Liver (tissue), 9 donors: ENCODE measurements around the gene HS1BP3. TPM values are rescaled to one million over a fixed set of nuclear protein-coding genes. Genes with fewer than 3 reads are reported as not detected.

Experiments
- DNase-seq: peaks from one replicate; pipeline ENCODE4 v3.0.0-alpha.2; 2017; ENCODE audit warnings: low spot score
- H3K27ac ChIP-seq, 2 donors: one replicate each; pipeline ENCODE4 v1.7.0; 2013; ENCODE audit warnings: inconsistent platforms in 2 of 2, low read length in 2 of 2, control low read depth in 1 of 2, low read depth in 1 of 2, mild to moderate bottlenecking in 1 of 2
- H3K27me3 ChIP-seq, 4 donors: one replicate each; pipeline versions ENCODE4 v1.6.1 to v1.7.0; 2013; ENCODE audit warnings: low read length in 3 of 4, inconsistent platforms in 1 of 4, mild to moderate bottlenecking in 1 of 4, moderate library complexity in 1 of 4; ENCODE audit not compliant: control insufficient read depth in 4 of 4, insufficient read depth in 4 of 4
- H3K36me3 ChIP-seq, 4 donors: one replicate each; pipeline versions ENCODE4 v1.6.1 to v1.7.0; 2013; ENCODE audit warnings: low read length in 3 of 4, mild to moderate bottlenecking in 3 of 4, low read depth in 1 of 4, moderate library complexity in 1 of 4; ENCODE audit not compliant: control insufficient read depth in 4 of 4, insufficient read depth in 3 of 4
- H3K4me1 ChIP-seq, 4 donors: one replicate each; pipeline versions ENCODE4 v1.6.1 to v1.7.0; 2013; ENCODE audit warnings: low read length in 3 of 4, mild to moderate bottlenecking in 3 of 4, moderate library complexity in 1 of 4; ENCODE audit not compliant: control insufficient read depth in 4 of 4, insufficient read depth in 4 of 4
- H3K4me3 ChIP-seq, 3 donors: one replicate each; pipeline versions ENCODE4 v1.6.1 to v1.7.0; 2013; ENCODE audit warnings: low read length in 3 of 3, control low read depth in 1 of 3, low read depth in 1 of 3, mild to moderate bottlenecking in 1 of 3
- H3K9ac ChIP-seq, 2 donors: one replicate each; pipeline ENCODE4 v1.7.0; 2013; ENCODE audit warnings: low read length in 2 of 2, mild to moderate bottlenecking in 2 of 2, moderate library complexity in 2 of 2, control low read depth in 1 of 2, low read depth in 1 of 2
- H3K9me3 ChIP-seq, 4 donors: one replicate each; pipeline versions ENCODE4 v1.6.1 to v1.7.0; 2013; ENCODE audit warnings: low read length in 3 of 4; ENCODE audit not compliant: control insufficient read depth in 4 of 4
- EGR1 ChIP-seq, 2 donors: IDR thresholded peaks; 2 replicates each; pipeline ENCODE4 v1.6.1; 2016 to 2018; ENCODE audit warnings: antibody characterized with exemption in 2 of 2, low read depth in 2 of 2
- FOXA1 ChIP-seq: IDR thresholded peaks from 2 replicates; pipeline ENCODE4 v1.6.1; 2016; ENCODE audit warnings: antibody characterized with exemption
- FOXA2 ChIP-seq: IDR thresholded peaks from 2 replicates; pipeline ENCODE4 v1.6.1; 2016; ENCODE audit warnings: antibody characterized with exemption
- GABPA ChIP-seq, 2 donors: IDR thresholded peaks in 1 of 2; conservative IDR thresholded peaks in 1 of 2; 2 replicates each; pipeline ENCODE4 v1.6.1; 2016; ENCODE audit warnings: antibody characterized with exemption in 2 of 2, mild to moderate bottlenecking in 1 of 2, moderate library complexity in 1 of 2
- HNF4A ChIP-seq, 2 donors: conservative IDR thresholded peaks; 2 replicates each; pipeline ENCODE4 v1.6.1; 2016; ENCODE audit warnings: antibody characterized with exemption in 2 of 2, mild to moderate bottlenecking in 2 of 2
- HNF4G ChIP-seq: IDR thresholded peaks from 2 replicates; pipeline ENCODE4 v1.6.1; 2016; ENCODE audit warnings: antibody characterized with exemption
- JUND ChIP-seq, 2 donors: IDR thresholded peaks; 2 replicates each; pipeline ENCODE4 v1.6.1; 2016; ENCODE audit warnings: antibody characterized with exemption in 2 of 2
- MAX ChIP-seq: IDR thresholded peaks from 2 replicates; pipeline ENCODE4 v1.6.1; 2016; ENCODE audit warnings: antibody characterized with exemption
- NR2F2 ChIP-seq: IDR thresholded peaks from 2 replicates; pipeline ENCODE4 v1.6.1; 2016; ENCODE audit warnings: antibody characterized with exemption
- RAD21 ChIP-seq, 2 donors: IDR thresholded peaks; 2 replicates each; pipeline ENCODE4 v1.6.1; 2016; ENCODE audit warnings: antibody characterized with exemption in 2 of 2, mild to moderate bottlenecking in 2 of 2
- REST ChIP-seq: IDR thresholded peaks from 2 replicates; pipeline ENCODE4 v1.6.1; 2016; ENCODE audit warnings: antibody characterized with exemption, mild to moderate bottlenecking
- RXRA ChIP-seq, 2 donors: IDR thresholded peaks; 2 replicates each; pipeline ENCODE4 v1.6.1; 2017 to 2018; ENCODE audit warnings: antibody characterized with exemption in 2 of 2, mild to moderate bottlenecking in 1 of 2
- SP1 ChIP-seq: IDR thresholded peaks from 2 replicates; pipeline ENCODE4 v1.6.1; 2018; ENCODE audit warnings: antibody characterized with exemption, mild to moderate bottlenecking
- TAF1 ChIP-seq: conservative IDR thresholded peaks from 2 replicates; pipeline ENCODE4 v1.6.1; 2016; ENCODE audit warnings: antibody characterized with exemption, mild to moderate bottlenecking
- YY1 ChIP-seq: IDR thresholded peaks from 2 replicates; pipeline ENCODE4 v1.6.1; 2016; ENCODE audit warnings: antibody characterized with exemption, mild to moderate bottlenecking
- ZBTB33 ChIP-seq: IDR thresholded peaks from 2 replicates; pipeline ENCODE4 v1.6.1; 2016; ENCODE audit warnings: antibody characterized with exemption
- WGBS: extraction: QIAGEN DNeasy Blood & Tissue Kit; methylation state at CpG from one replicate; pipeline ENCODE4 v1.1.7; 2013; 5-methylcytosine and 5-hydroxymethylcytosine counted together
- polyA plus RNA-seq, 2 donors: library from polyadenylated mRNA; stranded (reverse) in 1 of 2; unstranded in 1 of 2; fragments of 200-250 nt in 1 of 2; fragments of >200 nt in 1 of 2; fragmentation: Nextera tagmentation in 1 of 2; extraction: Ambion mirVana in 1 of 2; gene quantifications; one replicate each; pipeline versions ENCODE4 v1.2.1 to v1.2.3, GENCODE V29; 2013 to 2015
- total RNA-seq, 2 donors: library from RNA; depleted of rRNA; stranded (reverse); fragments of >200 nt; gene quantifications; one replicate each; pipeline ENCODE4 v1.2.3, GENCODE V29; 2014
- TF ChIP-seq, protein P1 (sequence below): fragments of 150-350 bp; IDR thresholded peaks from 2 replicates; pipeline ENCODE4 v1.5.1; 2017; ENCODE audit warnings: improper control_type of control experiment, low read depth, low read length; ENCODE audit not compliant: missing input control
- TF ChIP-seq, protein P2 (sequence below): IDR thresholded peaks from 2 replicates; pipeline ENCODE4 v1.6.1; 2016; ENCODE audit warnings: antibody characterized with exemption
- donor health status: healthy.
- donor health status: healthy.
- donor health status: healthy.
- donor health status: healthy.
- donor health status: healthy.

The HS1BP3 gene
- total and polyA plus RNA-seq, 4 donors = 7.7 to 15.4 (median 10.9) TPM

- Histone ChIP-seq H3K36me3 (no peaks in the 10 kb centered on the region), H3K27ac (peak overlapping the region; percentile 2 to 54), H3K9ac (no peak overlapping the region), H3K4me3 (no peak overlapping the region), H3K9me3 (no peaks in the 10 kb centered on the region), H3K27me3 (no peaks in the 10 kb centered on the region), H3K4me1 (peaks cover 3 to 33% (median 22%) of the 10 kb centered on the region in 4 donors)
- WGBS = 41% methylated on average over 2 of the region's 2 CpGs
- DNase-seq = no peak
- peak; percentile 48 for TF ChIP-seq MAX
- TF ChIP-seq YY1 = peak; percentile 53
- TF ChIP-seq FOXA2 = peak; percentile 93
- TF ChIP-seq REST = peak; percentile 78
- TF ChIP-seq RXRA (IDR thresholded peaks at IDR 0.05) = peak; percentile 61 to 82
- peak in 1 of 2 donors; percentile 31 for TF ChIP-seq RAD21 (IDR thresholded peaks at IDR 0.05)
- TF ChIP-seq FOXA1 = peak; percentile 90
- peak; percentile 41 for TF ChIP-seq HNF4G
- TF ChIP-seq GABPA (IDR thresholded peaks at IDR 0.05 in 1 of 2, conservative IDR thresholded peaks at IDR 0.05 in 1 of 2) = no peak
- TF ChIP-seq, protein P1, sequence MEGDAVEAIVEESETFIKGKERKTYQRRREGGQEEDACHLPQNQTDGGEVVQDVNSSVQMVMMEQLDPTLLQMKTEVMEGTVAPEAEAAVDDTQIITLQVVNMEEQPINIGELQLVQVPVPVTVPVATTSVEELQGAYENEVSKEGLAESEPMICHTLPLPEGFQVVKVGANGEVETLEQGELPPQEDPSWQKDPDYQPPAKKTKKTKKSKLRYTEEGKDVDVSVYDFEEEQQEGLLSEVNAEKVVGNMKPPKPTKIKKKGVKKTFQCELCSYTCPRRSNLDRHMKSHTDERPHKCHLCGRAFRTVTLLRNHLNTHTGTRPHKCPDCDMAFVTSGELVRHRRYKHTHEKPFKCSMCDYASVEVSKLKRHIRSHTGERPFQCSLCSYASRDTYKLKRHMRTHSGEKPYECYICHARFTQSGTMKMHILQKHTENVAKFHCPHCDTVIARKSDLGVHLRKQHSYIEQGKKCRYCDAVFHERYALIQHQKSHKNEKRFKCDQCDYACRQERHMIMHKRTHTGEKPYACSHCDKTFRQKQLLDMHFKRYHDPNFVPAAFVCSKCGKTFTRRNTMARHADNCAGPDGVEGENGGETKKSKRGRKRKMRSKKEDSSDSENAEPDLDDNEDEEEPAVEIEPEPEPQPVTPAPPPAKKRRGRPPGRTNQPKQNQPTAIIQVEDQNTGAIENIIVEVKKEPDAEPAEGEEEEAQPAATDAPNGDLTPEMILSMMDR = no peak
- TF ChIP-seq ZBTB33 = peak; percentile 42
- peak; percentile 82 for TF ChIP-seq SP1
- TF ChIP-seq HNF4A (conservative IDR thresholded peaks at IDR 0.05) = peak; percentile 81 to 88
- TF ChIP-seq NR2F2 = no peak
- TF ChIP-seq JUND (IDR thresholded peaks at IDR 0.05) = peak in 1 of 2 donors; percentile 48
- no peak for TF ChIP-seq TAF1
- TF ChIP-seq, protein P2, sequence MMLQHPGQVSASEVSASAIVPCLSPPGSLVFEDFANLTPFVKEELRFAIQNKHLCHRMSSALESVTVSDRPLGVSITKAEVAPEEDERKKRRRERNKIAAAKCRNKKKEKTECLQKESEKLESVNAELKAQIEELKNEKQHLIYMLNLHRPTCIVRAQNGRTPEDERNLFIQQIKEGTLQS = no peak
- peak in 1 of 2 donors; percentile 62 for TF ChIP-seq EGR1 (IDR thresholded peaks at IDR 0.05; ENCODE audit: low read depth in 2 of 2)
Measured at GRCh38 chr2:20697322-20697934, 46.5 kb upstream of the HS1BP3 start.
